GM03348 (cell line): ENCODE measurements around the gene TMEM43.

Source experiments
- DNase-seq: peaks from one replicate; pipeline ENCODE4 v3.0.0; 2012; ENCODE audit warnings: low spot score

TMEM43 gene

GRCh38 chr3:14151471-14152083 is 26.7 kb downstream of the TMEM43 start:
- DNase-seq: no peak

DNA sequence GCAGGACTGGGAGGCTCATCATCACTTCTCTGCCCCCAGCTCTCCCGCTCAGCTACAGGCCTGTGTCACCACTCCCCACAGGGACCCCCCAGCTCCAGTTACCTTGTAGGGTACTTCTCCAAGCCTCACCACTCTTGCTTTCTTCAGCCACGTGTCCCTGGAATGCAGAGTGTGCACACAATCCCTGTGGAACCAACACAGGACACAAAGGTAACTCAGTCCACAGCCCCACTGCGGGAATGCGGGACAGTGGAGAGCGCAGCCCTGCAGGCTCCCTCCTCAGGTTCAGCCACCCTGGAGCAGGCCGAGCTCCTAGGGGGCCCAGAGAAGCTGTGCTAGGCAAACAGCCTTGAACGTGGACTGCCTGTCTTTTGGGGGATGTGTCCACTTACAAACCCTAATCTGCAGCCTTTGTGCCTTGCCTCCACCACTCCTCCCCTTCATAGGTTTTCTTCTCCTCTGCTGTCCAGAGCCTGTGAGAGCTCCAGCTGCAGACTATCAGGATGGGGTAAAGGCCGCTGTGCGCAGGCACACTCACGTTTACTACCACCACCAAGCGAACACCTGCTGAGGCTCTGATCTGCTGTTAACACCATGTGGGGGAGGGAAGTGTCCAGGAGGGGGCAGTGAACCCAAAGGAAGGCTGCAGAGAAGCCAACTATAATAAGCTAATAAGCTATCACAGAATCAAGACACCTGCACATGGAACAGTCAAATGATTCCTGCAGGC is 27.5 kb downstream of the TMEM43 start:
- DNase-seq: no peak

- DNase-seq: no peak
Measured at GRCh38 chr3:14152963-14153355, 28.1 kb downstream of the TMEM43 start.

DNA sequence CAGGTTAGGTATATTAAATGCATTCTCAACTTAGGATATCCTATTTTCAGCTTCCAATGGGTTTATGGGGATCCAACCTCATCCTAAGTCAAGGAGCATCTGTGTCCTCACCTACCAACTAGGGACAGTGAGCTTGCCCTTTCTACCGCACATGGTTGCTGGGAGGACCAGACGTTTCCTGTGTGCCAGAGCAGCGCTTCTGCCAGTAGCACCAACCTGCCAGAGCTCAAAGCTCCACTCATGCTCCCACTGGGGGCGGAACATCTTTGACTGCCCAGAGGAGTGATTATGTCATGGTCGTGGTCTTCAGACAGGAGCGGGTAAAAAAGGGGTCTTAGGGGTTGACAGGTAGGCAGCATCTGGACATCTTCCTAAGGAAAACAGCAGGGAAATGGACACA is 28.8 kb downstream of the TMEM43 start:
- DNase-seq: no peak

DNA sequence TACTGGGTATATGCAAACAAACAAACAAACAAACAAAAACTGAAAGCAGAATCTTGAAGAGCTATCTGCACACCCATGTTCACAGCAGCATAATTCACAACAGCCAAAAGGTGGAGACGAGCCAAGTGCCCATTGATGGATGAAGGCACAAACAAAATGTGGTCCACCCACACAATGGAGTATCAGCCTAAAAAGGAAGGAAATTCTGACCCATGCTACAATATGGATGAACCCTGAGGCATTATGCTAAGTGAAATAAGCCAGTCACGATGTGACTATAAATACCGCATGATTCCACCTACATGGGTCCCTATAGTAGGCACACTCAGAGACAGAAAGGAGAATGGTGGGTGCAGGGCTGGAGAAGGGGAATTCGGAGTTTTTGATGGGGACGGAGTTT is 29.4 kb downstream of the TMEM43 start:
- no peak for DNase-seq

GRCh38 chr3:14154895-14155440 is 30.1 kb downstream of the TMEM43 start:
- DNase-seq: no peak

DNA sequence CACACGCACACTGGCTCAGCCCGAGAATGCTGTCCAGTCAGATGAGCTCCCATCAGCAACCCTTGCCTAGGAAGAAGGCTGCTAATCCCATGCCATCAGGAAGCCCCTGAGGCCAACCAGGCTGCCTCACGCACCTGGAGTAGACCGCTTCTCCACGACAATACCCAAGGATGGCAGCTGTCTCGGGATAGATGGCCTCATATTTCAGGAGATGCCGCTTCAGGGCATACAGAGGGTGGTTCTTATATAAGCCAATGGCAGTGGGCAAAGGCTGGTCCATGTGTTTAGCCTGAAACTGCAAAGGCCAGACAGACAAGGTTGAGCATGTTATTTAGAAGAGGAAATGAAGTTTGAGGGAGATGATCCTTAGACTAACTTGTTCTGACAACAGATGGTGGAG is 31.3 kb downstream of the TMEM43 start:
- no peak for DNase-seq

- DNase-seq: no peak
Measured at GRCh38 chr3:14156843-14157561, 32.1 kb downstream of the TMEM43 start.

GRCh38 chr3:14157951-14158350 is 33.1 kb downstream of the TMEM43 start:
- no peak for DNase-seq

- DNase-seq: no peak
Measured at GRCh38 chr3:14158370-14158769, 33.5 kb downstream of the TMEM43 start.

DNA sequence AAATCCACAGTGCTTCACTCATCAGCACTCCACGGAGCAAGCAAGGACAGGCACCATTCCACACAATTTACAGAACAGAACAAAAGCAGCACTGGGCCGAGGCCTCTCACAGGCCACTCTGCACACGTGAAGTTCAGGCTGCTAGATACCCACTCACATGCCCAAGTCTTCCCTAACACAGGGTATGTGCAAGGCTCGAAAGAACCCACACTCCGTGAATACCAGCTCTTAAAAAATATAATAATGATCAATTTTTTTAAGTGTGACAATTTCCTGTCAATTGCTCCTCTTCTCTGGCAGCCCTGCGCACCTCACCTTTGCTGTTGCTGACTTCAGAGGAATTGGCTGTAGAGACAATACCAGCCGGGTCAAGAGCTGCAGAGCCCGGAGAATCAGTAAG is 34.6 kb downstream of the TMEM43 start:
- no peak for DNase-seq

- no peak for DNase-seq
Measured at GRCh38 chr3:14161282-14161681, 36.4 kb downstream of the TMEM43 start.

- DNase-seq: no peak
Measured at GRCh38 chr3:14162178-14162577, 37.3 kb downstream of the TMEM43 start.

DNA sequence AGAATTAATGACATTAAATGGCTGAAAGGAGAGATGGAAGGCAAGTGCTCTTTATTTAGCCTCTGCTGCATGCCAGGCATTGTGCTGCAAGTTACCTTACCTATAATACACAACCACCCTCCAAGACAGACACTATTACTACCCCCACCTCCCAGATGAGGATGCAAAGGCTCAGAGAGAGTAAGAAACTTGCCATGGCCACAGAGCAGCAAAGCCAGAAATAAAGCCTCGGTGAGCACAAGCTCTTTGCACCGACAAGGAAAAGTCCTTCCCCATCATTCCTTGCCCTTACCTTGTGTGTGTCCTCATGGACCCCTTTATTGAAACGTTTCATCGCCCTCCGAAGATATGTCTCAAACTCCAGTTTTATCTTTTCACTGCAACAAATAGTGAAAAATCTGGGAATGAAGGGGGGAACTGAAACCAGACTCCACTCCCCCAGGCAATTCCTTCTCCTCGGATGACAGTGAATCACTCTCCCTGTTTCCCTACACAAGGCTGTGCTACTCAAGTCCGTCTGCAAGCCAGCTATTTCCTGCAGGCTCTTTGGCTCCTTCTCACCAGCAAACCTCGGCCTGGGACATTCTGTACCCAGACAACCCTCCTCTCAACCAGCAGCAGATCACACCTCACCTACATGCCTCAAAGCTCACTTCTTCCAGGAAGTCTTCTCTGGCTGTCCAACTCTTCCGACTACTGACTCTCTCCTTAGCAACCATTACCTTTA is 42.2 kb downstream of the TMEM43 start:
- DNase-seq: no peak

DNA sequence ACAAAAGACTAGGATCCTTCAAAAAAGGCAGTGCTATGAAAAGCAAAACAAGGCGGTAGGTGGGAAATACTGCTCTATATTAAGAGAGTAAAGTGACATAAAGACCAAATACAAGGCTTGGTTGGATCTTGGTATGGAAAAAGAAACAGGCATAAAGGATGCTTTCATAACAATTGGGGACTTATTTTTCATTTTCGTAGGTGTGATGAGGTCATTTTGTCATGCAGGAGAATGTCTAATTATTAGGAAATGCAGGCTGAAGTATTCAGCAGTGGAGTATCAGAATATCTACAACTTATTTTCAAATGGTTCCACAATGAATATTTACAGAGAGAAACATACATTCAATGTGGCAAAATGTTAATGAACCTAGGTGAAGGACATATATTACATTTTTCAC is 44.6 kb downstream of the TMEM43 start:
- no peak for DNase-seq

DNA sequence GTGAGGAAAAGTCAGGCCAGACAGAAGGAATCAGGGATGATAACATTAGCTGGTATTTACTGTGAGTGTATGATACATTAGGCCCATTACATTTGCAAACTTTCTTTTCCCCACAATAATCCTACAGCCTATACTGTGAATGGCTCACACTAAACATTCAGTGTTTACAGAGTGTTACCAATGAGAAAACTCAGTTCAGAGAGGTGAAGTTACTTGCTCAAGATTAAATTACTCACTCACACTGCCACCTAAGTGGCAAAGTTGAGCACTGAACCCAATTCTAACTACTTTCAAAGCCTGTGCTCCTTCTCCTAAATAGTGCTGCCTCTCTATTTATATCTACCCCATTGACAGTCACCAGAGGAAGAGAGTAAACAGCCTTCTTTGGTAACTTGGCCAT is 45.0 kb downstream of the TMEM43 start:
- no peak for DNase-seq

DNA sequence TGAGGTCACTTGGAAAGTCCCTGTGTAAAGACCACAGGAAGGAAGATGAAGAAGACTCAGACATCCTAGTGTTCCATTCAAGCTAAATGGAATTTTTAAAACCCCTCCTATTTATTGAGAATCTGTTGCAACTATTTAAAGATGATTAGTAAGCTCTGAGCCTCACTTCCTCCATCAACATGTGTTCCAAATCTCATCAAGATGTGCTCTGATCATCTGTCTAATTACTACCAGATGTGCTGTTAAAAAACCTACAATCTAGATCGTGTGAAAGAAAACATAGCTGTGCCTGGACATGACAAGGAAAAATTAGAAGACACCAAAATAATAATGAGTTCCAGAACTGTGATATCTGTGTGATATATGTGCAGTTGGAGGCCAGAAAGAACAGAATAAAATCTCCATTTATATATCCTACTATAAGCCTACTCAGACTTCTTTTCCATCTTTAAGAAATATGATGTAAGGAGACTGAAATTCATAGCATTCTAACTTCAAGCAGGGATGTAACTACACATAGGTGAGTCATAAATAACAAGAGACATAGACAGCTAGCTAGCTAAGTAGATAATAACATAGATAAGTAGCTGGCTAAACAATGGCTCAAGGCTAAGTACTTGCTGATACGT is 45.8 kb downstream of the TMEM43 start:
- peak; percentile 60 for DNase-seq

DNA sequence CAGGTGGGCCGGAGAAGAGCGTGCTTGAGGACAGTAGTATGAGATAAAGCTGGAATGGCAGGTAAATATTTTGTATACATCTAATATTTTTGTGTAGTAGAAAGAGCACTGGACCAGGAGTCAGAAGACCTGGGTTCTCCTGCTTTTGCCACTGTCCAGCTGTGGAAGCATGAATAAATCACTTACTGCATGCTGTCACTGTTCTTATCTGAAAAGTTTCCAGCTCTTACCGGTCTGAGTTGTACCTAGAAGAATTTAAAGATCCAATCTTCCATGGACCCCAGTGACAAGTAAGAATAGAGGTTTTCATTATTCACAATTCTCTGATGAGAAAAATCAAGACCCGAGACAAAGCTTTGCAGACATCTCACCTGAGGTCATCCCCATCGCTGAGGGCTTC is 47.6 kb downstream of the TMEM43 start:
- no peak for DNase-seq

- DNase-seq: no peak
Measured at GRCh38 chr3:14174483-14174882, 49.6 kb downstream of the TMEM43 start.

DNA sequence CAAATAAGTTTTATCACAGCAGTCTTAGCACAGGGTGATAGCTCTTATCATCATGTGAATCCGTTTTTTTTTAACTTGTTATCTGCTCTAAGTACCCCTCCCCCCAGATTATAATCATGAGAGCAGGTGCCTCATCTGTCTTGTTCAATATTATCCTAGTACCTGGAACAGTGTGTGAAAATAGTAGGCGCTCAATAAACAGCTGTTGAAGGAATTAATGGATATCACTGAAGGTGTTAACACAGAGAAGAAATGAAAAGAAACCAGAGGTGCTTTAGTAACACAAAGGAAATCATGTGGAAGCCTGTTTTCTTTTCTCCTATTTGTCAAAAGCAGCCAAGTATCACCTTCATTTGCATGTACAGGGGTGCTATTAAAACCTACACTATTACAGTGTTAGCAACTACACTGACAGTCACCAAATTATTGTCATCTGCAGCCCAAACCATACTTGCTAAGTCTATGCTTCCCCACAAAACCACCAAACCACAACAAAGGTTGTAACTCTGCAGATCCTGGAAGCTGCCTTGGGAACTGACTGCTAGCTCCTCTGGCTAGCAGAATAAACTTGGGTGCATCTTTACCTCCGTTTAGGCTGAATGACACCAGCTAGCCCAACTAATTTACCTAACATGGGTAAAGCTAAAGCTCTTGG is 50.7 kb downstream of the TMEM43 start:
- DNase-seq: peak; percentile 27

- no peak for DNase-seq
Measured at GRCh38 chr3:14177580-14178246, 52.9 kb downstream of the TMEM43 start.
